IPS-18c (cell line): Measurements from ENCODE around the gene ZDHHC13.
"Not testable (repeated sequence)": the region's sequence is repeated elsewhere in the genome, so short reads cannot be mapped to it uniquely, and the experiment has no call there.

Source experiments
- H3K4me3 ChIP-seq: 2 replicates; pipeline ENCODE4 v1.7.0; 2013; ENCODE audit warnings: low read depth, mild to moderate bottlenecking, low read length, moderate library complexity; ENCODE audit not compliant: insufficient read depth
- H3K9me3 ChIP-seq: one replicate; pipeline ENCODE4 v1.6.1; 2013; ENCODE audit warnings: mild to moderate bottlenecking, low read length, moderate library complexity; ENCODE audit not compliant: control insufficient read depth, insufficient read depth

Gene ZDHHC13

DNA sequence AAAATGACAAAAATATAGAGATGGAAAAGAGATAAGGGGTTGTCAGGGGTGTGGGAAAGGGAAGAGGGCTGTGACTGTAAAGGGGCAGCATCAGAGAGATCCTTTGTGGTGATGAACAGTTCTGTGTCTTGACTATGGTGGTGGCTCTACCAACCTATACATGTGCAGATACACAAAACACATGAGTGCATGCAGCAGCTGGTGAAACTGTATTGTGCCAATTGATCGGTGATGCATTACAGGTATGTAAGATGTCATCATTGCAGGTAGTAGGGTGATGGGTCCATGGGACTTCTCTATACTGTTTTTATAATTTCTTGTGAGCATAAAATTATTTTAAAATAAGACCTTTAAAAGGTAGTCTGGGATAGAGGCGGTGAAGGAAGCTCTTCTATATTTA is 24.1 kb upstream of the ZDHHC13 start:
- Histone ChIP-seq H3K4me3 (no peak overlapping the region), H3K9me3 (no peaks in the 10 kb centered on the region)

DNA sequence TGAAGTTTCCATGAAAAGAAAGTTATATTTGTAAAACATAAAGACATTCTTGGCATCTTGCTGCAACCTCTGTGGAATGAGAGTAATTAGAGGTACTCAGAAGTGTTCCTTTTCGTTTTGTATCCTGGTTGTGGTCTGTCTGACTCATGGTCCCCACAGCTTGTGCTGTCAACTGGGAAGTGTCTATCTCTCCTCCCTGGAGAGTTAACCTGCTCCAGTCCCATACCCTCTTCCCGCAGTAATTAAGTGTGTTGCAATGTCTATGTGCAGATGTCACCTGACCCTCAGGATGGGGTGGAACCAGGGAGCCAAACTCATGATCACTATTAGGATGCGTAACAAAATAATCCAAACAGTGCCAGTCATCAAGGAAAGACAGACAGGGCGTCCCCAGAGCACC is 23.0 kb upstream of the ZDHHC13 start:
- Histone ChIP-seq H3K9me3 (no peaks in the 10 kb centered on the region), H3K4me3 (no peak overlapping the region)

DNA sequence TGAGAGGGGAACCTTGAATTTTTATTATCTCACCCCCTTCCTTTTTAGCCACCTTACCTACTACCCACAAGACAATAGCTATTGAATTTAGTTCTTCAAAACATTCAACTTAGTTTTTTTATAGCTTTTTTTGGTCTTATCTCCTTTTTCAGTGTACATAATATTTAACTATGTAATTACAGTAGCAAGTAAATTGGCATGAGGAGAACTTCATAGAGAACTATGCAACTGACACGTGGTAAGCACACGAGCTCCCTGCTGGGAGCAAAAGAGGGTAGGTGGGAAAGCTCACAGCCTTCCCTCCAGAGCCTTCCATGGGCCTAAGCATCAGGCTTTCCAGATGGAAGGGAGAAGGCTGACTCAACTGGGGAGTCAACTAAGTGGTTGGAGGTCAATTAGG is 22.1 kb upstream of the ZDHHC13 start:
- Histone ChIP-seq H3K4me3 (no peak overlapping the region), H3K9me3 (no peaks in the 10 kb centered on the region)

- no peak overlapping the region for H3K4me3 ChIP-seq
- no peaks in the 10 kb centered on the region for H3K9me3 ChIP-seq
Measured at GRCh38 chr11:19099093-19099492, 17.9 kb upstream of the ZDHHC13 start.

DNA sequence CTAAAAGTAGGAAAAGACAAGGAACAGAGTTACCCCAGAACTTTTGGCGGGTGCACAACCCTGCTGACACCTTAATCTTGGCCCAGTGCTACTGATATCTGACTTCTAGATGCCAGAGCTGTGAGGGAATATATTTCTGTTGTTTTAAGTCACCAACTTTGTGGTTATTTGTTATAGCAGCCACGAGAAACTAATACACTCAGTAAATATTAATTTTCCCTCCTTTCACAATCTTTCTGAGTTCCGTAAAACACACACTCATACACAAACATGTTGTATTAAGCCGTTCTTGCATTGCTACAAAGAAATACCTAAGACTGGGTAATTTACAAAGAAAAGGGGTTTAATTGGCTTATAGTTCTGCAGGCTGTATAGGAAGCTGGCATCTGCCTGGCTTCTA is 16.1 kb upstream of the ZDHHC13 start:
- Histone ChIP-seq H3K4me3 (no peak overlapping the region), H3K9me3 (no peaks in the 10 kb centered on the region)

- H3K4me3 ChIP-seq: no peak overlapping the region
Measured at GRCh38 chr11:19101796-19102520, 15.0 kb upstream of the ZDHHC13 start.

DNA sequence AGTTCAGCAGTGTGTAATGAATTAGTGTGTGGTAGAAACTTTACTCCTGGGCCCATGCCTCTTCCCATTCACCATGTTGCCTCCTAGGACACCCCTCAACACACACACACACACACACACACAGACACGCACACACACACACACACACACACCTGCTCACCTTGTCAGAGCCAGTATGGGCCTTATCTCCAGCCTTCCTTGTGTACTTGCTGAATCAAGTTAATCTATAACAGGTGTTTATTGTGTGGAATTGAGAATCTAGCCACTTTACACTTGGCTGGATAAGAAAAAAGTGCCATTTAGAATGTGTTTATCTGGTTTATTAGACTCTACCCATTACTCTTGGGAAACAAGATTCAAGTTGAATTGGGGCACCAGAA is 14.5 kb upstream of the ZDHHC13 start:
- H3K9me3 ChIP-seq: no peaks in the 10 kb centered on the region
- no peak overlapping the region for H3K4me3 ChIP-seq

More at GRCh38 chr11:19101796-19102520, 15.0 kb upstream of the ZDHHC13 start:
- no peaks in the 10 kb centered on the region for H3K9me3 ChIP-seq

DNA sequence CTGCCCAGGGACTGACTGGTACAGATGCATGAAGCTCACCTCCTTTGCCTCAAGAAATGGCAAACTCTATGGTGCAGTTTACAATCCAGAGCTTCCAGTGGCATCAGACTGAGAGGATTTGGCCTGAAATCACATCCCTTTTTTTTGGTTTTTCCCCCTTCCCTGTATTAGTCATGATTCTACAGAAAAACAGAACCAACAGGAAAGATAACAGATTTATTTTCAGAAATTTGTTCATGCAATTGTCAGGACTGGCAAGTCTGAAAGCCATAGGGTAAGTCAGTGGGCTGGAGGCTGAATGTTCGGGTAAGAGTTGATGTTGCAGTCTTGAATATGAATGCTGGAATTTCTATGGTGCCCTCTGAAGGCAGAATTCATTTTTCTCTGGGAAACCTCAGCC is 12.0 kb upstream of the ZDHHC13 start:
- Histone ChIP-seq H3K4me3 (no peak overlapping the region), H3K9me3 (no peaks in the 10 kb centered on the region)

DNA sequence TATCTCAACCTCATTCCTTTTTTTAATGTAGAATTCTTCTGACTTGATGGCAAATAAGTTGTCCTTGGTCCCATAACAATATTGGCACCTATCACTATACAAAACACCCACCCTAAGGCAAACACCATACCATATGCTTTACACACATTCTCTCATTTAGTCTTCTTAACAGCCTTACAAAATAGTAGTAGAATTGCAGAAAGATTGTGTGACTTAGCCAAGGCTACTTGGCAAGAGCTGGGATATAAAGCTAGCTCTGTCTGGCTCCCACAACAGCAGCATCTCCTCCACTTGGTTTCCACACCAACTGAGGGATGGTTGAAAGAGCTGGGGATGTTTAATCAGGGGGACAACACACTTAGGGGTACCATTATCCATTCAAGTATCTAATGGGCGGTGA is 9.8 kb upstream of the ZDHHC13 start:
- H3K9me3 ChIP-seq: no peaks in the 10 kb centered on the region

DNA sequence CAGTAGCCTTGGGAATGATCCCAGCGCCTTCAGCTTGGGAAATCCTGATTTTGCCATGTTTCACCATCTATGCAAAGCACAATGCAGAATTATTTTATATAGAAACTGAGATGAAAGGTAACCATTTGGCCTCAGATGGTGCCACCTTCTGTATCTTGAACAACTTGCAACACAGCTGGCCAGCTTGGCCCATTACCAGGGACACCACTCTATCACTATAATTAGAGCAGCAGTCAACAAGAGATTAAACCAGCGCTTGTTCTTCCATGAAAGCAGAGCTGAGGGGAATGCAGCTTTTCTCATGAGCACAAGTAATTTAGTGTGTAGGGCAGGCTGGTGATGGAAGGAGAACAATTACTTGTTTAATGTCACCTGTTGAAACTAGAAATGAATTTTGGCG is 6.7 kb upstream of the ZDHHC13 start:
- H3K4me3 ChIP-seq: no peak overlapping the region
- no peaks in the 10 kb centered on the region for H3K9me3 ChIP-seq

More for the DNA sequence above, 9.8 kb upstream of the ZDHHC13 start:
- no peak overlapping the region for H3K4me3 ChIP-seq

GRCh38 chr11:19111809-19112208 is 5.2 kb upstream of the ZDHHC13 start:
- H3K4me3 ChIP-seq: no peak overlapping the region
- no peaks in the 10 kb centered on the region for H3K9me3 ChIP-seq

GRCh38 chr11:19116276-19116970 is 545 bp upstream of the ZDHHC13 start:
- H3K9me3 ChIP-seq: no peaks in the 10 kb centered on the region
- H3K4me3 ChIP-seq: peak overlapping the region; percentile 85

- no peaks in the 10 kb centered on the region for H3K9me3 ChIP-seq
- peak overlapping the region; percentile 85 for H3K4me3 ChIP-seq
Measured at GRCh38 chr11:19117760-19118097, 761 bp downstream of the ZDHHC13 start.

GRCh38 chr11:19121646-19122045 is 4.7 kb downstream of the ZDHHC13 start:
- Histone ChIP-seq H3K9me3 (no peaks in the 10 kb centered on the region), H3K4me3 (no peak overlapping the region)

- Histone ChIP-seq H3K4me3 (no peak overlapping the region), H3K9me3 (no peaks in the 10 kb centered on the region)
Measured at GRCh38 chr11:19122960-19123615, 6.1 kb downstream of the ZDHHC13 start.

GRCh38 chr11:19126562-19127325 is 9.8 kb downstream of the ZDHHC13 start:
- H3K9me3 ChIP-seq, H3K4me3 ChIP-seq: not testable (repeated sequence)

GRCh38 chr11:19134004-19134403 is 17.0 kb downstream of the ZDHHC13 start:
- no peak overlapping the region for H3K4me3 ChIP-seq
- peaks cover 6% of the 10 kb centered on the region for H3K9me3 ChIP-seq

DNA sequence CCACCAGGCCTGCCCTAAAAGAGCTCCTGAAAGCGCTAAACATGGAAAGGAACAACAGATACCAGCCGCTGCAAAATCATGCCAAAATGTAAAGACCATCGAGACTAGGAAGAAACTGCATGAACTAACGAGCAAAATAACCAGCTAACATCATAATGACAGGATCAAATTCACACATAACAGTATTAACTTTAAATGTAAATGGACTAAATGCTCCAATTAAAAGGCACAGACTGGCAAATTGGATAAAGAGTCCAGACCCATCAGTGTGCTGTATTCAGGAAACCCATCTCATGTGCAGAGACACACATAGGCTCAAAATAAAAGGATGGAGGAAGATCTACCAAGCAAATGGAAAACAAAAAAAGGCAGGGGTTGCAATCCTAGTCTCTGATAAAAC is 19.9 kb downstream of the ZDHHC13 start:
- H3K9me3 ChIP-seq: not testable (repeated sequence)

More for the DNA sequence above, 19.9 kb downstream of the ZDHHC13 start:
- not testable (repeated sequence) for H3K4me3 ChIP-seq
